Measurements from ENCODE around the gene TNFAIP8L2. TPM values are rescaled to one million over a fixed set of nuclear protein-coding genes. Genes with fewer than 3 reads are reported as not detected.

TNFAIP8L2 gene
- total and polyA plus RNA-seq, 2 donors (not counting 1 experiment from before 2014, with no cell fraction given): not detected

- no peaks in the 10 kb centered on the region for H3K27me3 ChIP-seq (ENCODE audit: control insufficient read depth, insufficient read depth, low read length)
- TF ChIP-seq, protein P1, sequence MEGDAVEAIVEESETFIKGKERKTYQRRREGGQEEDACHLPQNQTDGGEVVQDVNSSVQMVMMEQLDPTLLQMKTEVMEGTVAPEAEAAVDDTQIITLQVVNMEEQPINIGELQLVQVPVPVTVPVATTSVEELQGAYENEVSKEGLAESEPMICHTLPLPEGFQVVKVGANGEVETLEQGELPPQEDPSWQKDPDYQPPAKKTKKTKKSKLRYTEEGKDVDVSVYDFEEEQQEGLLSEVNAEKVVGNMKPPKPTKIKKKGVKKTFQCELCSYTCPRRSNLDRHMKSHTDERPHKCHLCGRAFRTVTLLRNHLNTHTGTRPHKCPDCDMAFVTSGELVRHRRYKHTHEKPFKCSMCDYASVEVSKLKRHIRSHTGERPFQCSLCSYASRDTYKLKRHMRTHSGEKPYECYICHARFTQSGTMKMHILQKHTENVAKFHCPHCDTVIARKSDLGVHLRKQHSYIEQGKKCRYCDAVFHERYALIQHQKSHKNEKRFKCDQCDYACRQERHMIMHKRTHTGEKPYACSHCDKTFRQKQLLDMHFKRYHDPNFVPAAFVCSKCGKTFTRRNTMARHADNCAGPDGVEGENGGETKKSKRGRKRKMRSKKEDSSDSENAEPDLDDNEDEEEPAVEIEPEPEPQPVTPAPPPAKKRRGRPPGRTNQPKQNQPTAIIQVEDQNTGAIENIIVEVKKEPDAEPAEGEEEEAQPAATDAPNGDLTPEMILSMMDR (conservative IDR thresholded peaks at IDR 0.05 in 1 of 2, IDR thresholded peaks at IDR 0.05 in 1 of 2; ENCODE audit: low read depth in 1 of 2, low read length in 2 of 2): no peak
- TF ChIP-seq EZH2 (IDR thresholded peaks at IDR 0.05; ENCODE audit: low read length, missing control alignments): no peak
- no peak overlapping the region for H2AFZ ChIP-seq (ENCODE audit: low read length)
- no peak overlapping the region for H3K27ac ChIP-seq (ENCODE audit: insufficient read depth, low read length)
- no peak overlapping the region for H3K9ac ChIP-seq (ENCODE audit: insufficient read depth, low read length)
- H3K79me2 ChIP-seq (ENCODE audit: control insufficient read depth, insufficient read depth, low read length): no peaks in the 10 kb centered on the region
- DNase-seq (ENCODE audit: low read depth in 2 of 2): no peak
- H3K36me3 ChIP-seq (ENCODE audit: control insufficient read depth, insufficient read depth, low read length): no peaks in the 10 kb centered on the region
- no peak overlapping the region for H3K4me2 ChIP-seq (ENCODE audit: extremely low read depth, insufficient read depth, low read length)
- no peaks in the 10 kb centered on the region for H4K20me1 ChIP-seq (ENCODE audit: control insufficient read depth, extremely low read depth, insufficient read depth, low read length)
- H3K9me3 ChIP-seq (ENCODE audit: control insufficient read depth, insufficient read depth, low read depth, low read length): no peaks in the 10 kb centered on the region
- no peaks in the 10 kb centered on the region for H3K4me1 ChIP-seq (ENCODE audit: control insufficient read depth, extremely low read depth, insufficient read depth, low read length)
- no peak overlapping the region for H3K4me3 ChIP-seq (replicated peaks in 1 of 4; ENCODE audit: control extremely low read depth in 1 of 4, insufficient read depth in 1 of 4, low read depth in 3 of 4, low read length in 4 of 4)
These were observed 42.6 kb upstream of the TNFAIP8L2 start for GRCh38 chr1:151113877-151114276.

GRCh38 chr1:151124763-151125403, 31.6 kb upstream of the TNFAIP8L2 start:
- no peak for DNase-seq (ENCODE audit: low read depth in 2 of 2)
- H3K4me1 ChIP-seq (ENCODE audit: control insufficient read depth, extremely low read depth, insufficient read depth, low read length): no peaks in the 10 kb centered on the region
- TF ChIP-seq EZH2 (IDR thresholded peaks at IDR 0.05; ENCODE audit: low read length, missing control alignments): no peak
- TF ChIP-seq, protein P1 (conservative IDR thresholded peaks at IDR 0.05 in 1 of 2, IDR thresholded peaks at IDR 0.05 in 1 of 2; ENCODE audit: low read depth in 1 of 2, low read length in 2 of 2): no peak
- no peak overlapping the region for H3K4me3 ChIP-seq (replicated peaks in 1 of 4; ENCODE audit: control extremely low read depth in 1 of 4, insufficient read depth in 1 of 4, low read depth in 3 of 4, low read length in 4 of 4)
- no peaks in the 10 kb centered on the region for H3K27me3 ChIP-seq (ENCODE audit: control insufficient read depth, insufficient read depth, low read length)
- no peaks in the 10 kb centered on the region for H3K9me3 ChIP-seq (ENCODE audit: control insufficient read depth, insufficient read depth, low read depth, low read length)
- no peak overlapping the region for H3K27ac ChIP-seq (ENCODE audit: insufficient read depth, low read length)
- no peaks in the 10 kb centered on the region for H4K20me1 ChIP-seq (ENCODE audit: control insufficient read depth, extremely low read depth, insufficient read depth, low read length)
- no peak overlapping the region for H3K4me2 ChIP-seq (ENCODE audit: extremely low read depth, insufficient read depth, low read length)
- no peak overlapping the region for H3K9ac ChIP-seq (ENCODE audit: insufficient read depth, low read length)
- no peaks in the 10 kb centered on the region for H3K79me2 ChIP-seq (ENCODE audit: control insufficient read depth, insufficient read depth, low read length)
- no peak overlapping the region for H2AFZ ChIP-seq (ENCODE audit: low read length)
- H3K36me3 ChIP-seq (ENCODE audit: control insufficient read depth, insufficient read depth, low read length): no peaks in the 10 kb centered on the region

DNA sequence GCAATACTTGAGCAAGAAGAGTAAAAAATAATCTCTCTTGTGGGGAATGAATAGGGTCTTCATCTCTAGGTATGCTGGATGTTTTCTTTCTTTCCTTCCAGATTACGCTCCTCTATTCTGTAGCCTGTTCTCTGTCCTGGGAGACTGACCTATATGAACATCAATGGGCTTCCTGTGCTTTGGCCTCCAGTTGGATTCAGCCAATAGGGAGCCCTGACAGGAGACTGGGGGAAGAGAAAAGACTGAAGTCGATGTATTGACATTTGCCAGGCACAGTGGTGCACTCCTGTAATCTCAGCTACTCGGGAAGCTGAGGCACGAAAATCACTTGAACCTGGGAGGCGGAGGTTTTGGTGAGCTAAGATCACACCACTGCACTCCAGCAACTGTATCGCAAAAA, 27.6 kb upstream of the TNFAIP8L2 start:
- H3K4me1 ChIP-seq (ENCODE audit: control insufficient read depth, extremely low read depth, insufficient read depth, low read length): peaks cover 6% of the 10 kb centered on the region
- H3K9ac ChIP-seq (ENCODE audit: insufficient read depth, low read length): no peak overlapping the region
- no peak overlapping the region for H3K27ac ChIP-seq (ENCODE audit: insufficient read depth, low read length)
- no peaks in the 10 kb centered on the region for H4K20me1 ChIP-seq (ENCODE audit: control insufficient read depth, extremely low read depth, insufficient read depth, low read length)
- no peaks in the 10 kb centered on the region for H3K9me3 ChIP-seq (ENCODE audit: control insufficient read depth, insufficient read depth, low read depth, low read length)
- no peak overlapping the region for H2AFZ ChIP-seq (ENCODE audit: low read length)
- H3K79me2 ChIP-seq (ENCODE audit: control insufficient read depth, insufficient read depth, low read length): no peaks in the 10 kb centered on the region
- H3K4me3 ChIP-seq (replicated peaks in 1 of 4; ENCODE audit: control extremely low read depth in 1 of 4, insufficient read depth in 1 of 4, low read depth in 3 of 4, low read length in 4 of 4): no peak overlapping the region
- no peak for DNase-seq (ENCODE audit: low read depth in 2 of 2)
- H3K36me3 ChIP-seq (ENCODE audit: control insufficient read depth, insufficient read depth, low read length): no peaks in the 10 kb centered on the region
- no peak overlapping the region for H3K4me2 ChIP-seq (ENCODE audit: extremely low read depth, insufficient read depth, low read length)
- TF ChIP-seq, protein P1 (conservative IDR thresholded peaks at IDR 0.05 in 1 of 2, IDR thresholded peaks at IDR 0.05 in 1 of 2; ENCODE audit: low read depth in 1 of 2, low read length in 2 of 2): no peak
- no peak for TF ChIP-seq EZH2 (IDR thresholded peaks at IDR 0.05; ENCODE audit: low read length, missing control alignments)
- H3K27me3 ChIP-seq (ENCODE audit: control insufficient read depth, insufficient read depth, low read length): no peaks in the 10 kb centered on the region
